Activated naive CD4-positive, alpha-beta T cell treated with anti-CD3 and anti-CD28 coated beads, Interleukin-2, amount 10 ng/mL, durations not matched to agents 5 hours and 36 hours (primary cell): Measurements from ENCODE around the gene POC5. TPM values are rescaled to one million over a fixed set of nuclear protein-coding genes. Genes with fewer than 3 reads are reported as not detected.

ENCODE experiments used
- total RNA-seq, 2 experiments: library from RNA; stranded (reverse); gene quantifications; one replicate each; pipeline ENCODE4 v1.2.3, GENCODE V29; 2021

POC5 gene
- 10 to 100 TPM; 14.9 to 16.1 TPM for total RNA-seq

GRCh38 chr5:75717082-75717922, at the start of gene POC5:
POC5 (minus strand) TSS chr5:75717437; CDS start chr5:75712937, 4,500 bp downstream.

Other genes starting within 250 kb of the POC5 start
- gene CERT1, start 205.8 kb downstream of the POC5 start, total RNA-seq: 10 to 100 TPM; 26.9 to 29.0 TPM
- 10 to 100 TPM; 23.2 to 25.9 TPM for gene POLK, start 205.5 kb downstream of the POC5 start, total RNA-seq
- under 1 TPM in 1 of 2 experiments, not detected in 1; 0.23 TPM for gene ANKDD1B, start 106.0 kb downstream of the POC5 start, total RNA-seq